SU-DHL-6 (cell line): ENCODE data around the gene ERFL.
A peak's percentile ranks its signal among the peaks of the same experiment; 100 is the strongest.

ENCODE experiments used
- H2AFZ ChIP-seq: fragments of 200-600 bp; sonication (generic); 2 replicates; pipeline ENCODE4 v1.6.1; 2014; ENCODE audit warnings: low read depth, mild to moderate bottlenecking, moderate library complexity, mixed read lengths, antibody characterized with exemption, low read length; ENCODE audit not compliant: severe bottlenecking
- H3F3A ChIP-seq: fragments of 200-600 bp; shearing (Covaris generic); 2 replicates; pipeline ENCODE4 v1.6.0; 2016; ENCODE audit warnings: antibody characterized with exemption, mild to moderate bottlenecking; ENCODE audit not compliant: insufficient read depth
- H3K27ac ChIP-seq: fragments of 200-600 bp; sonication (generic); 2 replicates; pipeline ENCODE4 v1.5.1; 2016; ENCODE audit warnings: low read depth, mild to moderate bottlenecking, low read length, moderate library complexity, mixed read lengths
- H3K27me3 ChIP-seq: fragments of 200-600 bp; sonication (generic), shearing (Covaris generic); 2 replicates; pipeline ENCODE4 v1.6.0; 2014; ENCODE audit warnings: mild to moderate bottlenecking, low read length
- H3K36me3 ChIP-seq: fragments of 200-600 bp; sonication (generic); 2 replicates; pipeline ENCODE4 v1.6.1; 2014; ENCODE audit warnings: mild to moderate bottlenecking, low read length, mixed read lengths
- H3K4me2 ChIP-seq: fragments of 300-600, 200-600 bp; shearing (Covaris generic), sonication (generic); 2 replicates; pipeline ENCODE4 v1.6.0; 2014; ENCODE audit warnings: low read length, low read depth, mild to moderate bottlenecking; ENCODE audit not compliant: poor library complexity, severe bottlenecking
- H3K4me3 ChIP-seq: fragments of 200-600 bp; sonication (generic); 2 replicates; pipeline ENCODE4 v1.5.1; 2014; ENCODE audit warnings: antibody characterized with exemption, low read length, mild to moderate bottlenecking, mixed read lengths; ENCODE audit not compliant: insufficient read depth, poor library complexity, severe bottlenecking
- H3K79me2 ChIP-seq: fragments of 200-600 bp; sonication (generic); 2 replicates; pipeline ENCODE4 v1.6.1; 2014; ENCODE audit warnings: mild to moderate bottlenecking, low read length, moderate library complexity; ENCODE audit not compliant: insufficient read depth
- H3K9ac ChIP-seq: fragments of 200-600 bp; sonication (generic); 2 replicates; pipeline ENCODE4 v1.7.0; 2014; ENCODE audit warnings: mild to moderate bottlenecking, low read length
- H3K9me2 ChIP-seq: fragments of 200-600 bp; sonication (generic); replicated peaks from 2 replicates; pipeline ENCODE4 v1.6.1; 2014; ENCODE audit warnings: low read length; ENCODE audit not compliant: insufficient read depth
- H3K9me3 ChIP-seq: fragments of 200-600 bp; sonication (generic); 2 replicates; pipeline ENCODE4 v1.6.1; 2014; ENCODE audit warnings: low read length, mixed read lengths; ENCODE audit not compliant: insufficient read depth
- H4K20me1 ChIP-seq: fragments of 200-600 bp; sonication (generic); 2 replicates; pipeline ENCODE4 v1.6.1; 2014; ENCODE audit warnings: low read depth, mild to moderate bottlenecking, antibody characterized with exemption, low read length, moderate library complexity, mixed read lengths
- EZH2phosphoT487 ChIP-seq: fragments of 200-600 bp; sonication (generic), shearing (Covaris generic); conservative IDR thresholded peaks from 2 replicates; pipeline ENCODE4 v1.6.1; 2018; ENCODE audit warnings: mild to moderate bottlenecking, antibody characterized with exemption, low read length, moderate library complexity, mixed read lengths
- TF ChIP-seq, protein P1 (sequence below): fragments of 200-600 bp; sonication (generic); IDR thresholded peaks from one replicate; pipeline ENCODE4 v1.5.1; 2017; ENCODE audit warnings: antibody characterized with exemption, mild to moderate bottlenecking, low read length, moderate library complexity; ENCODE audit not compliant: insufficient read depth, poor library complexity, severe bottlenecking

Gene ERFL

DNA sequence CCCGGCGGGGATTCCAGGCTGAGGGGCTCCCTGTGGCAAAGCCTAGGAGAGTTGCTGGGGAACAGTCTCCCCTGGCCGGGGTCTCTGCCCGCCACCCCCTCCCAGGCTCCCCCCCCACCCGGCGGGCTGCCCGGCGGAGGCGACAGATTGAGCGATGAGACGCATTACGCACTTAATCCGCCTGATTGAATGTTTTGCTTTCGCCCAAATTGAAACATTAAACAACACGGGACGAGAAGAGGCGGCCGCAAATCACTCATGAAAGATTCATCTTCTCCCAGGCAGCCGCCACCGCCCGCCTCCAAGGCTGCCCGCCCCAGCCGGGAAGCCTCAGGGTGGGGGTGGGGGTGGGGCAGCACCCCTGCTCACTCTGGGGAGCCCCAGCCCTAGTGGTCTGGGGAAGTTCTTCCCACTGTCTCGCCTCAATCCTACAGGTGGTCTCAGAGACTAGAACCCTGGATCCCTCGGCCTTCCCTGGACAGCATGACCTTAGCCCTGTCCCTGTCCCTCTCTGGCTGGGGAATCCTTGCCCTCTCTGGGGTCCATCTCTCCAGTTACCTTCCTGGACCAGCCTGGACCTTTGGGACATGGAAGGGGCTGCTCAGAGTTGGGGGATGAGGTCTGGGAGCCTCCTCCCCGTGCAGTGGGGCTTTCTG is 7.6 kb upstream of the ERFL start:
- Histone ChIP-seq H3K9ac (peak overlapping the region; percentile 81), H3K36me3 (no peaks in the 10 kb centered on the region), H3K9me2 (no peaks in the 10 kb centered on the region), H3K4me3 (peak overlapping the region; percentile 50), H3K27ac (peak overlapping the region; percentile 99), H4K20me1 (no peaks in the 10 kb centered on the region), H3K9me3 (no peaks in the 10 kb centered on the region), H3K4me2 (peak overlapping the region; percentile 84), H3K27me3 (no peaks in the 10 kb centered on the region), H3K79me2 (peaks cover 4% of the 10 kb centered on the region; the same call in 1 of the 2 replicates), H3F3A (peaks cover 48% of the 10 kb centered on the region), H2AFZ (no peak overlapping the region)
- TF ChIP-seq, protein P1, sequence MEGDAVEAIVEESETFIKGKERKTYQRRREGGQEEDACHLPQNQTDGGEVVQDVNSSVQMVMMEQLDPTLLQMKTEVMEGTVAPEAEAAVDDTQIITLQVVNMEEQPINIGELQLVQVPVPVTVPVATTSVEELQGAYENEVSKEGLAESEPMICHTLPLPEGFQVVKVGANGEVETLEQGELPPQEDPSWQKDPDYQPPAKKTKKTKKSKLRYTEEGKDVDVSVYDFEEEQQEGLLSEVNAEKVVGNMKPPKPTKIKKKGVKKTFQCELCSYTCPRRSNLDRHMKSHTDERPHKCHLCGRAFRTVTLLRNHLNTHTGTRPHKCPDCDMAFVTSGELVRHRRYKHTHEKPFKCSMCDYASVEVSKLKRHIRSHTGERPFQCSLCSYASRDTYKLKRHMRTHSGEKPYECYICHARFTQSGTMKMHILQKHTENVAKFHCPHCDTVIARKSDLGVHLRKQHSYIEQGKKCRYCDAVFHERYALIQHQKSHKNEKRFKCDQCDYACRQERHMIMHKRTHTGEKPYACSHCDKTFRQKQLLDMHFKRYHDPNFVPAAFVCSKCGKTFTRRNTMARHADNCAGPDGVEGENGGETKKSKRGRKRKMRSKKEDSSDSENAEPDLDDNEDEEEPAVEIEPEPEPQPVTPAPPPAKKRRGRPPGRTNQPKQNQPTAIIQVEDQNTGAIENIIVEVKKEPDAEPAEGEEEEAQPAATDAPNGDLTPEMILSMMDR: no peak
- no peak for TF ChIP-seq EZH2phosphoT487

- no peaks in the 10 kb centered on the region for H4K20me1 ChIP-seq
- peak overlapping the region; percentile 84 for H3K4me2 ChIP-seq
- H3K79me2 ChIP-seq: peaks cover 4% of the 10 kb centered on the region; the same call in 1 of the 2 replicates
- peak overlapping the region; percentile 50 for H3K4me3 ChIP-seq
- H3K36me3 ChIP-seq: no peaks in the 10 kb centered on the region
- H3K27me3 ChIP-seq: no peaks in the 10 kb centered on the region
- no peaks in the 10 kb centered on the region for H3K9me2 ChIP-seq
- TF ChIP-seq EZH2phosphoT487: no peak
- TF ChIP-seq, protein P1: peak; percentile 97
- H3K27ac ChIP-seq: peak overlapping the region; percentile 99
- peak overlapping the region; percentile 81 for H3K9ac ChIP-seq
- H3K9me3 ChIP-seq: no peaks in the 10 kb centered on the region
- no peak overlapping the region for H2AFZ ChIP-seq
- H3F3A ChIP-seq: peaks cover 52% of the 10 kb centered on the region
Observed at GRCh38 chr19:41934849-41935374, 6.7 kb upstream of the ERFL start.

DNA sequence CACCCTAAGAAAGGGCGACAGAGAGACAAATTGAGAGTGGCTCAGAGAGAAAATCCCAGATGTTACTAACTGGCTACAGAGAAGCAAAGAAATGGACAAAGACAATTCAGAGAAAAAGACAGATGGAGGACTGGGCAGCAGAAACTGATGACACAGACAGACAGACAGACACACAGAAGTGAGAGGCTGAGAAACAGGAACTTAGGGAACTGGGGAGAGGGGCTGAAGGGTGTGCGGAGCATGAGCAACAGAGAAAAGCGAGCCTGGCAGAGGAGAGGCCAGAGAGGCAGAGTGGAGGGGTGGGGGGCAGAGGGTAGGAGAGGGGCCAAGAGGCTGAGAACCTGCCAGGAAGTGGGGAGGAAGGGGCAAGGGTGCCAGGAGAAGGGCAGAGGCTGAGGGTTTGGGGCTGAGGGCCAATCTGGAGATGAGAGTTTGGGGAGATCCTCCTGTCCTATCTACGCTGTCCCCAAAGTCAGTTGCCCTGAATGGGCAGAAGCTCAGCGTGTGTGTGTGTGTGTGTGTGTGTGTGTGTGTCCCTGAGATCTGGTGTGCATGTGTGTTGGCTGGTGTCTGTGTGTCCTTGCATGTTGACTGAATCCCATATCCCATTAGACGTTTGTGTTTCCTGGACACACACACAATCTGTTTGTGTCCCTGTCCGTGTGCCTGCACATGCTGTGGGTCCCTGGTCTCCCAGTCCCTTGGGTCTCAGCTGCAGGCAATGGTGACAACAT is 5.6 kb upstream of the ERFL start:
- H4K20me1 ChIP-seq: no peaks in the 10 kb centered on the region
- H3K9me2 ChIP-seq: no peaks in the 10 kb centered on the region
- peak overlapping the region; percentile 84 for H3K4me2 ChIP-seq
- H3K4me3 ChIP-seq: no peak overlapping the region
- H3K79me2 ChIP-seq: no peaks in the 10 kb centered on the region; the same call in 1 of the 2 replicates
- H3K9ac ChIP-seq: peak overlapping the region; percentile 81
- H3K27ac ChIP-seq: peak overlapping the region; percentile 99
- no peaks in the 10 kb centered on the region for H3K27me3 ChIP-seq
- peaks cover 51% of the 10 kb centered on the region for H3F3A ChIP-seq
- no peak overlapping the region for H2AFZ ChIP-seq
- no peaks in the 10 kb centered on the region for H3K36me3 ChIP-seq
- TF ChIP-seq EZH2phosphoT487: no peak
- TF ChIP-seq, protein P1: no peak
- H3K9me3 ChIP-seq: no peaks in the 10 kb centered on the region
